ENCODE data around the gene PRMT7. TPM values are rescaled to one million over a fixed set of nuclear protein-coding genes. Genes with fewer than 3 reads are reported as not detected.

The PRMT7 gene
- total and polyA plus RNA-seq, 8 donors, result 29.0 to 66.3 (median 52.6) TPM

GRCh38 chr16:68345351-68345810 is 34.6 kb downstream of the PRMT7 start:
- Histone ChIP-seq H3K4me1 (no peaks in the 10 kb centered on the region), H3K27me3 (no peaks in the 10 kb centered on the region), H3K36me3 (peaks cover 0 to 90% of the 10 kb centered on the region in 2 donors), H3K4me3 (no peak overlapping the region), H3K9me3 (no peaks in the 10 kb centered on the region), H3K27ac (no peak overlapping the region)
- TF ChIP-seq CTCF (IDR thresholded peaks at IDR 0.05), result no peak
- intact Hi-C loops (cut with DNase I), result no loop called here
- ATAC-seq (no peak), DNase-seq (no peak)

GRCh38 chr16:68345958-68346635 is 35.3 kb downstream of the PRMT7 start:
- no peak for TF ChIP-seq CTCF (IDR thresholded peaks at IDR 0.05)
- ATAC-seq (no peak), DNase-seq (no peak)
- Histone ChIP-seq H3K27me3 (no peaks in the 10 kb centered on the region), H3K36me3 (peaks cover 0 to 90% of the 10 kb centered on the region in 2 donors), H3K4me3 (no peak overlapping the region), H3K9me3 (no peaks in the 10 kb centered on the region), H3K4me1 (no peaks in the 10 kb centered on the region), H3K27ac (no peak overlapping the region)
- intact Hi-C loops (cut with DNase I), result no loop called here

GRCh38 chr16:68346892-68347480 is 36.2 kb downstream of the PRMT7 start:
- intact Hi-C loops (cut with DNase I), result no loop called here
- no peak overlapping the region for H3K27ac ChIP-seq
- no peaks in the 10 kb centered on the region for H3K27me3 ChIP-seq
- DNase-seq (peak in 1 of 4 donors; percentile 11), ATAC-seq (no peak)
- no peak for TF ChIP-seq CTCF (IDR thresholded peaks at IDR 0.05)
- H3K36me3 ChIP-seq, result peaks cover 0 to 91% of the 10 kb centered on the region in 2 donors
- H3K9me3 ChIP-seq, result no peaks in the 10 kb centered on the region
- no peaks in the 10 kb centered on the region for H3K4me1 ChIP-seq
- H3K4me3 ChIP-seq, result no peak overlapping the region

GRCh38 chr16:68347605-68348004 is 36.8 kb downstream of the PRMT7 start:
- Histone ChIP-seq H3K4me1 (no peaks in the 10 kb centered on the region), H3K9me3 (no peaks in the 10 kb centered on the region), H3K27ac (no peak overlapping the region), H3K27me3 (no peaks in the 10 kb centered on the region), H3K4me3 (no peak overlapping the region), H3K36me3 (peaks cover 0 to 93% of the 10 kb centered on the region in 2 donors)
- no peak for ATAC-seq
- intact Hi-C loops (cut with DNase I), result no loop called here
- no peak for TF ChIP-seq CTCF (IDR thresholded peaks at IDR 0.05)
- no peak for DNase-seq

- Histone ChIP-seq H3K4me1 (no peaks in the 10 kb centered on the region), H3K27ac (no peak overlapping the region), H3K27me3 (no peaks in the 10 kb centered on the region), H3K36me3 (peaks cover 0 to 93% of the 10 kb centered on the region in 2 donors), H3K4me3 (no peak overlapping the region), H3K9me3 (no peaks in the 10 kb centered on the region)
- DNase-seq, result peak in 1 of 4 donors; percentile 36
- TF ChIP-seq CTCF (IDR thresholded peaks at IDR 0.05), result no peak
- intact Hi-C loops (cut with DNase I), result no loop called here
- ATAC-seq, result no peak
Measured at GRCh38 chr16:68348639-68349445, 38.0 kb downstream of the PRMT7 start.
